Epithelial cell of proximal tubule (primary cell): Measurements from ENCODE around the gene SLC6A18. TPM values are rescaled to one million over a fixed set of nuclear protein-coding genes. Genes with fewer than 3 reads are reported as not detected.

Source experiments
- DNase-seq: peaks from one replicate; pipeline ENCODE4 v3.0.0-alpha.2; 2011; ENCODE audit warnings: low read depth
- H3K4me3 ChIP-seq: 2 replicates; pipeline ENCODE4 v1.5.1; 2011; ENCODE audit warnings: low read depth, mild to moderate bottlenecking, low read length
- total RNA-seq: library from RNA; depleted of rRNA; stranded (reverse); fragments of >200 nt; gene quantifications from 2 replicates; pipeline ENCODE4 v1.2.3, GENCODE V29; 2015
- TF ChIP-seq, protein P1 (sequence below): conservative IDR thresholded peaks from 2 replicates; pipeline ENCODE4 v1.5.1; 2012; ENCODE audit warnings: low read depth, mild to moderate bottlenecking, low read length

Gene SLC6A18
- total RNA-seq, 1 donor from 2014 or later, result not detected

DNA sequence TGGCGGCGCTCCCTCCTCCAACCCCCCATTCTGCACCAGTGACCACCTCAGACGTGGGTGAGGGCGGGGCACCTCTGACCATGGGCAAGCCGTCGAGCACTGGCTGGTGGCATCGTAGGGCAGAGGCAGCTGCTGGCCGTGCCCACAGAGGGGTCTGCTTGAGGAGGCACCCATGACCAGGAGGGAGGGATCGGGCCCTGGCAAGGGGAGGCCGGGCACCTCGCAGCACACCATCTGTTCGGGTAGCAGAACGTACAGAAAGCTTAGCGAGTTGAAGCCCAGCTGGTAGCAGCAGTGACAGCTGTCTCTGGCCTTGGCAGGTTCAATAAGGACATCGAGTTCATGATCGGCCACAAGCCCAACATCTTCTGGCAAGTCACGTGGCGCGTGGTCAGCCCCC is 4.3 kb upstream of the SLC6A18 start:
- DNase-seq, result no peak
- TF ChIP-seq, protein P1, sequence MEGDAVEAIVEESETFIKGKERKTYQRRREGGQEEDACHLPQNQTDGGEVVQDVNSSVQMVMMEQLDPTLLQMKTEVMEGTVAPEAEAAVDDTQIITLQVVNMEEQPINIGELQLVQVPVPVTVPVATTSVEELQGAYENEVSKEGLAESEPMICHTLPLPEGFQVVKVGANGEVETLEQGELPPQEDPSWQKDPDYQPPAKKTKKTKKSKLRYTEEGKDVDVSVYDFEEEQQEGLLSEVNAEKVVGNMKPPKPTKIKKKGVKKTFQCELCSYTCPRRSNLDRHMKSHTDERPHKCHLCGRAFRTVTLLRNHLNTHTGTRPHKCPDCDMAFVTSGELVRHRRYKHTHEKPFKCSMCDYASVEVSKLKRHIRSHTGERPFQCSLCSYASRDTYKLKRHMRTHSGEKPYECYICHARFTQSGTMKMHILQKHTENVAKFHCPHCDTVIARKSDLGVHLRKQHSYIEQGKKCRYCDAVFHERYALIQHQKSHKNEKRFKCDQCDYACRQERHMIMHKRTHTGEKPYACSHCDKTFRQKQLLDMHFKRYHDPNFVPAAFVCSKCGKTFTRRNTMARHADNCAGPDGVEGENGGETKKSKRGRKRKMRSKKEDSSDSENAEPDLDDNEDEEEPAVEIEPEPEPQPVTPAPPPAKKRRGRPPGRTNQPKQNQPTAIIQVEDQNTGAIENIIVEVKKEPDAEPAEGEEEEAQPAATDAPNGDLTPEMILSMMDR, result no peak

DNA sequence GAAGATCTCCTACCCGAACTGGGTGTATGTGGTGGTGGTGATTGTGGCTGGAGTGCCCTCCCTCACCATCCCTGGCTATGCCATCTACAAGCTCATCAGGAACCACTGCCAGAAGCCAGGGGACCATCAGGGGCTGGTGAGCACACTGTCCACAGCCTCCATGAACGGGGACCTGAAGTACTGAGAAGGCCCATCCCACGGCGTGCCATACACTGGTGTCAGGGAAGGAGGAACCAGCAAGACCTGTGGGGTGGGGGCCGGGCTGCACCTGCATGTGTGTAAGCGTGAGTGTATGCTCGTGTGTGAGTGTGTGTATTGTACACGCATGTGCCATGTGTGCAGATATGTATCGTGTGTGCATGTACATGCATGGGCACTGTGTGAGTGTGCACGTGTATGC is 3.5 kb upstream of the SLC6A18 start:
- TF ChIP-seq, protein P1, result no peak
- DNase-seq, result no peak
- no peak overlapping the region for H3K4me3 ChIP-seq

More for the DNA sequence above, 4.3 kb upstream of the SLC6A18 start:
- no peak overlapping the region for H3K4me3 ChIP-seq

DNA sequence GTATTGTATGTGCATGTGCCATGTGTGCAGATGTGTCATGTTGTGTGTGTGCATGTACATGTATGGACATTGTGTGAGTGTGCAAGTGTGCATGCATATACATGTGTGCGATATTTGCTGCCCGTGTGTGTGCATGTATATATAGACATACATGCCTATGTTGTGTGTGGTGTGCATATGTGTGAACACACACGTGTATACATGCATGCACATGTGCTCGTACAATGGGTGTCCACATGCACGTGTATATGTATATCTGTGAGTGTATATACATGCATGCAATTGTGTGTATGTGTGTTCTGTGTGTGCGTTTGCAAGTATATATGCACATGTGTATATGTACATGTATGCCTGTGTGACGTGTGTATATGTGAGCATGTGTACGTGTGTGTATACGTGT is 3.0 kb upstream of the SLC6A18 start:
- H3K4me3 ChIP-seq, result no peak overlapping the region
- TF ChIP-seq, protein P1, result no peak
- DNase-seq, result no peak

DNA sequence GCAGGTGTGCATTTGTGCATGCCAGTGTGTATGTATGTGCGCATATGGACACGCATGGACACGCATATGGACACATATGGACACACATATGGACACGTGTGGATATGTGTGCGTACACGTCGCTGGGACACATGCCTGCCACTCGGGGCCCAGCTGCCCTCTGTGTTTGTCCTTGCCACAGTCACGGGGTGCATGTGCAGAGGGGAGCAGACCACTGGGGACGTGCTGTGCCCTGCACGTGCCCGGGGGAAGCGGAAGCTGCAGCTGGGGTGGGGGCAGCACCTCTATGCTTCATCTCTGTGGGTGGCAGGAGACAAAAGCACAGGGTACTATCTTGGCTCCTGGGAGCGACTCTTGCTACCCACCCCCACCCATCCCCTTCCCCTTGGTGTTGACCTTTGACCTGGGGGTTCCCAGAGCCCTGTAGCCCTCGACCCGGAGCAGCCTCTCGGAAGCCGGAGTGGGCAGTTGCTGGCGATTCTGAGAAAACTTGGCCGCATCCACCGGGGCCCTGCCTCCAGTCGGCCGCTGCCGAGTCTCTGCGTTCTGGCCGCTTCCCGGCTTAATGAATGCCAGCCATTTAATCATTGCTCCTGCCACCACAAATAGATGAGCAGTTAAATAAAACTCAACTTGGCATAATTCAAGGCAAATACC is 2.4 kb upstream of the SLC6A18 start:
- no peak overlapping the region for H3K4me3 ChIP-seq
- no peak for DNase-seq
- TF ChIP-seq, protein P1, result no peak

DNA sequence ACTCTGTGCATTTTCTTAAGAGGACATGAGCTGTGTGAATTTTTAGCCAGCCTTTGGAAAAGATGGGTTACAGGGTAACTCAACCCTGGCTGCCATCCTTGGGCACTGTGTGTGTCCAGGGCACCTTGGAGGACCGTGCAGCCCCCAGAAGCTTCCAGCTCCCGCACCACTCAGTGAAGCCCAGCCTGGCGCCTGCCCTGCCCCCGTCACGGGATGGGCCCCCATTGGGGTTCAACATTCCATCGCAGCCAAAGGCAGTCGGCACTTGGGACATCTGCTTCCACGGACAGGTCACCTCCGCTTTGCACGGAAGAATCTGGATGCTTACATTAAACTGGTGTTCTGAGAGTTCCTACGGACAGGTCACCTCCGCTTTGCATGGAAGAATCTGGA is 1.9 kb upstream of the SLC6A18 start:
- H3K4me3 ChIP-seq, result no peak overlapping the region
- no peak for DNase-seq
- TF ChIP-seq, protein P1, result no peak

DNA sequence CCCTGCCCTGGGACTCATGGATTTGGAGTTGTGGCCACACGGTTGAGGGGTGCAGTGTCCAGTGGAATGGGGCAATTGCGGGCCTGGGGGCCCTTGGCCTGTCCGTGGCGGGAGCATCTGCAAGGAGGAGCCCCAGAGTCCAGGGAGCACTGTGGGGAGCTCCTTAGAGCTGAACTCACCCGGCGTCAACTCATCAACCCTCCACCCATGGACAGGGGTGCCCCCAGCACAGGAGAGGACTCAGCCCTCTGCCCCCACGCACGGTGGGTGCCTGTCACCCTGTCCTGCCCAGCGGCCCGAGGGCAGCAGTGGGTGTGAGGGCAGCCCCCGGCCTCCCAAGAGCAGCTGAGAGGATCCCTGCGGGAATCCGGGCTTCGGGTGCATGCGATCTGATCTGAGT is 550 bp upstream of the SLC6A18 start:
- TF ChIP-seq, protein P1, result no peak
- H3K4me3 ChIP-seq, result no peak overlapping the region
- no peak for DNase-seq

DNA sequence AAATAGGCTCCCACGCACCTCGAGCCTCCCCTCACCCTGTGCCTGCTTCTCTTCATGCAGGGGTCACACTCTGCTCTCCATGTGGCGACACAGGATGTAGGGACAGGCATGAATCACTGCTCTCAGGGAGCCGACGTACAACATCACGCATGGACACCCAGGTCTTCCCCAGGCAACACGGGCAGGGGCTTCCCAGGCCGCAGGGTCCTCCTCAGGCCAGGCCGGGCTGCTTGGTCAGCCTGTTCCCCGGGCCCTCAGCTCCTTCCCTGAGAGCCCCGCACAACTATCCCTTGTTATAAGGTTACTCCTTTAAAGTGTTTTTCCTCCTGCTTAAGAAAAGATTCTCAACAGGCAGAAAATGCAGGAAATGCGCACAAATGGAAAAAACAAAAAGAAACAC is 1.1 kb downstream of the SLC6A18 start:
- DNase-seq, result no peak
- TF ChIP-seq, protein P1, result no peak
- no peak overlapping the region for H3K4me3 ChIP-seq
